Measurements from ENCODE around the gene TGFBR1.

DNA sequence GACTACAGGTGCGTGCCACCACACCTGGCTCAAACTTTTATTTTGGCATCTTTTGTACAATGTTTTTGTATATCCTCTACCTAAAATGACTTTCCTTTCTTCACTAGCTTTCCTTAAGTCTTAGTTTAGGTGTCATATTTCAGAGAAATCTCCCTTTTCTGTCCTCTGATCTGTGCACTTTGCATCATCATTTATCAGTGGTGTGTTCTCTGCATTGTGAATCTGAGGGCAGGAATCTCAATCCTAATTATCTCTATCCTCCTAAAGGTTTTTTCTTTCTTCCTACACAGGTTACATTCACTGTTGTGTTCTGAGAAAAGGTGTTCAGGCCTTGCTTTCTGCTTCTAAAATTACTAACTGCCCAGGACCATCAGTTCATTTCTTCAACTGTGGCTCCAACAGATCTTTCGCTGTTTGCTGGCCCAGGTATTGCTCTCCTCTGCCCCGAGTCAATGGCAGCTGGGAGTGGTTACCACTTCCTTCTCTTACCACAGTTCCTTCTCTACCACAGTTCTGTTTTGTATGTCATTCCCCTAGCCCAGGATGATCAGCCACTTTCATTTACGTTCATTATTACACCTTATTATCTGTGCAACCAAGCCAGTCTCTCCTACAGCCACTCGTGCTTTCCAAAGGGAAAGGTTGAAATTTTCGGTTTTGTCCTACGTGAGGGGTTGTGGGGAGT is 14.0 kb downstream of the TGFBR1 start:
- no peak for TF ChIP-seq CTCF (IDR thresholded peaks at IDR 0.05; ENCODE audit: poor library complexity, severe bottlenecking)
- no peak for TF ChIP-seq EP300 (conservative IDR thresholded peaks at IDR 0.05; ENCODE audit: poor library complexity, severe bottlenecking)
- TF ChIP-seq MXI1 (conservative IDR thresholded peaks at IDR 0.05; ENCODE audit: poor library complexity, severe bottlenecking): no peak
- no peak for TF ChIP-seq POLR2AphosphoS5 (IDR thresholded peaks at IDR 0.05)
- no peak for TF ChIP-seq TAF1 (IDR thresholded peaks at IDR 0.05; ENCODE audit: low read depth)
- TF ChIP-seq EZH2 (IDR thresholded peaks at IDR 0.05; ENCODE audit: borderline replicate concordance, insufficient read depth, low read length, poor library complexity, severe bottlenecking): no peak
- TF ChIP-seq RAD21 (conservative IDR thresholded peaks at IDR 0.05): no peak
- TF ChIP-seq, protein P1, sequence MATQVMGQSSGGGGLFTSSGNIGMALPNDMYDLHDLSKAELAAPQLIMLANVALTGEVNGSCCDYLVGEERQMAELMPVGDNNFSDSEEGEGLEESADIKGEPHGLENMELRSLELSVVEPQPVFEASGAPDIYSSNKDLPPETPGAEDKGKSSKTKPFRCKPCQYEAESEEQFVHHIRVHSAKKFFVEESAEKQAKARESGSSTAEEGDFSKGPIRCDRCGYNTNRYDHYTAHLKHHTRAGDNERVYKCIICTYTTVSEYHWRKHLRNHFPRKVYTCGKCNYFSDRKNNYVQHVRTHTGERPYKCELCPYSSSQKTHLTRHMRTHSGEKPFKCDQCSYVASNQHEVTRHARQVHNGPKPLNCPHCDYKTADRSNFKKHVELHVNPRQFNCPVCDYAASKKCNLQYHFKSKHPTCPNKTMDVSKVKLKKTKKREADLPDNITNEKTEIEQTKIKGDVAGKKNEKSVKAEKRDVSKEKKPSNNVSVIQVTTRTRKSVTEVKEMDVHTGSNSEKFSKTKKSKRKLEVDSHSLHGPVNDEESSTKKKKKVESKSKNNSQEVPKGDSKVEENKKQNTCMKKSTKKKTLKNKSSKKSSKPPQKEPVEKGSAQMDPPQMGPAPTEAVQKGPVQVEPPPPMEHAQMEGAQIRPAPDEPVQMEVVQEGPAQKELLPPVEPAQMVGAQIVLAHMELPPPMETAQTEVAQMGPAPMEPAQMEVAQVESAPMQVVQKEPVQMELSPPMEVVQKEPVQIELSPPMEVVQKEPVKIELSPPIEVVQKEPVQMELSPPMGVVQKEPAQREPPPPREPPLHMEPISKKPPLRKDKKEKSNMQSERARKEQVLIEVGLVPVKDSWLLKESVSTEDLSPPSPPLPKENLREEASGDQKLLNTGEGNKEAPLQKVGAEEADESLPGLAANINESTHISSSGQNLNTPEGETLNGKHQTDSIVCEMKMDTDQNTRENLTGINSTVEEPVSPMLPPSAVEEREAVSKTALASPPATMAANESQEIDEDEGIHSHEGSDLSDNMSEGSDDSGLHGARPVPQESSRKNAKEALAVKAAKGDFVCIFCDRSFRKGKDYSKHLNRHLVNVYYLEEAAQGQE (IDR thresholded peaks at IDR 0.05; ENCODE audit: borderline replicate concordance): no peak
- no peak for TF ChIP-seq SMC3 (conservative IDR thresholded peaks at IDR 0.05; ENCODE audit: poor library complexity)

Data from neural cell (in vitro differentiated cells).